ENCODE data around the gene LIN9. TPM values are rescaled to one million over a fixed set of nuclear protein-coding genes. Genes with fewer than 3 reads are reported as not detected.

LIN9 gene
- total and polyA plus RNA-seq, 10 of the 15 experiments (the other 5 are each of a cell fraction or from before 2014, with no cell fraction given), result 5.9 to 13.5 (median 8.3) TPM

- TF ChIP-seq MLLT1 (IDR thresholded peaks at IDR 0.05), result peak; percentile 64; the same call in 1 of the 2 replicates
- peak; percentile 69 for TF ChIP-seq SMAD1 (IDR thresholded peaks at IDR 0.05; ENCODE audit: low read depth, partially characterized antibody)
Measured at GRCh38 chr1:226181996-226182714, 126.8 kb downstream of the LIN9 start (continued).

Other genes starting within 250 kb of the LIN9 start
- gene H3-3A, start 246.4 kb downstream of the LIN9 start, total RNA-seq (2014; rRNA removed), result 215 and 235 TPM in 2 replicates
- 204 and 215 TPM in 2 replicates for gene H3-3A, start 246.4 kb downstream of the LIN9 start, total RNA-seq (2014; rRNA removed; fragmentation: Illumina TruSeq; extraction: Trizol)
- gene H3-3A, start 246.4 kb downstream of the LIN9 start, total RNA-seq (2021), result 335 and 346 TPM in 2 replicates
- 441 and 486 TPM in 2 replicates for gene H3-3A, start 246.4 kb downstream of the LIN9 start, polyA plus RNA-seq (2011; rRNA removed)
- 379 and 386 TPM in 2 replicates for gene H3-3A, start 246.4 kb downstream of the LIN9 start, polyA plus RNA-seq (2014; fragmentation: Illumina TruSeq; extraction: Trizol)
- gene H3-3A, start 246.4 kb downstream of the LIN9 start, polyA plus RNA-seq (2014; fragmentation: Nextera tagmentation; extraction: Ambion mirVana), result 100 to 1,000 TPM; 254 to 435 TPM
- gene H3-3A, start 246.4 kb downstream of the LIN9 start, polyA plus RNA-seq (2014; rRNA removed), result 366 and 425 TPM in 2 replicates
- 100 to 1,000 TPM; 401 to 421 TPM for gene H3-3A, start 246.4 kb downstream of the LIN9 start, polyA plus RNA-seq (2016; fragmentation: Nextera tagmentation; extraction: Ambion mirVana)
- 21.2 and 24.9 TPM in 2 replicates for gene ACBD3, start 122.4 kb downstream of the LIN9 start, total RNA-seq (2014; rRNA removed)
- gene ACBD3, start 122.4 kb downstream of the LIN9 start, total RNA-seq (2014; rRNA removed; fragmentation: Illumina TruSeq; extraction: Trizol), result 25.4 and 25.9 TPM in 2 replicates
- 20.5 and 22.3 TPM in 2 replicates for gene ACBD3, start 122.4 kb downstream of the LIN9 start, total RNA-seq (2021)
- 25.6 and 35.8 TPM in 2 replicates for gene ACBD3, start 122.4 kb downstream of the LIN9 start, polyA plus RNA-seq (2011; rRNA removed)
- 27.9 and 29.9 TPM in 2 replicates for gene ACBD3, start 122.4 kb downstream of the LIN9 start, polyA plus RNA-seq (2014; fragmentation: Illumina TruSeq; extraction: Trizol)
- 1 to 10 TPM; 7.5 to 8.9 TPM for gene ACBD3, start 122.4 kb downstream of the LIN9 start, polyA plus RNA-seq (2014; fragmentation: Nextera tagmentation; extraction: Ambion mirVana)
- gene ACBD3, start 122.4 kb downstream of the LIN9 start, polyA plus RNA-seq (2014; rRNA removed), result 16.3 and 17.0 TPM in 2 replicates
- gene ACBD3, start 122.4 kb downstream of the LIN9 start, polyA plus RNA-seq (2016; fragmentation: Nextera tagmentation; extraction: Ambion mirVana), result 10 to 100 TPM; 17.4 to 19.5 TPM
- 0.11 TPM in 2 replicates for gene MIXL1, start 85.5 kb downstream of the LIN9 start, total RNA-seq (2014; rRNA removed)
- gene MIXL1, start 85.5 kb downstream of the LIN9 start, total RNA-seq (2014; rRNA removed; fragmentation: Illumina TruSeq; extraction: Trizol), result 0.14 and 0.18 TPM in 2 replicates
- 0.23 and 0.40 TPM in 2 replicates for gene MIXL1, start 85.5 kb downstream of the LIN9 start, total RNA-seq (2021)
- gene MIXL1, start 85.5 kb downstream of the LIN9 start, polyA plus RNA-seq (2011; rRNA removed), result not detected in 2 replicates
- 0.19 TPM in 1 of 2 replicates, not detected in the other for gene MIXL1, start 85.5 kb downstream of the LIN9 start, polyA plus RNA-seq (2014; fragmentation: Illumina TruSeq; extraction: Trizol)
- under 1 TPM; 0.18 to 0.24 TPM for gene MIXL1, start 85.5 kb downstream of the LIN9 start, polyA plus RNA-seq (2014; fragmentation: Nextera tagmentation; extraction: Ambion mirVana)
- 0.27 TPM in 1 of 2 replicates, not detected in the other for gene MIXL1, start 85.5 kb downstream of the LIN9 start, polyA plus RNA-seq (2014; rRNA removed)
- under 1 TPM; 0.20 to 0.25 TPM for gene MIXL1, start 85.5 kb downstream of the LIN9 start, polyA plus RNA-seq (2016; fragmentation: Nextera tagmentation; extraction: Ambion mirVana)
- 283 and 287 TPM in 2 replicates for gene PARP1, start 98.9 kb upstream of the LIN9 start, total RNA-seq (2014; rRNA removed)
- gene PARP1, start 98.9 kb upstream of the LIN9 start, total RNA-seq (2014; rRNA removed; fragmentation: Illumina TruSeq; extraction: Trizol), result 171 and 183 TPM in 2 replicates
- 268 and 270 TPM in 2 replicates for gene PARP1, start 98.9 kb upstream of the LIN9 start, total RNA-seq (2021)
- 116 and 202 TPM in 2 replicates for gene PARP1, start 98.9 kb upstream of the LIN9 start, polyA plus RNA-seq (2011; rRNA removed)
- gene PARP1, start 98.9 kb upstream of the LIN9 start, polyA plus RNA-seq (2014; fragmentation: Illumina TruSeq; extraction: Trizol), result 253 and 260 TPM in 2 replicates
- 100 to 1,000 TPM; 113 to 170 TPM for gene PARP1, start 98.9 kb upstream of the LIN9 start, polyA plus RNA-seq (2014; fragmentation: Nextera tagmentation; extraction: Ambion mirVana)
- gene PARP1, start 98.9 kb upstream of the LIN9 start, polyA plus RNA-seq (2014; rRNA removed), result 281 and 350 TPM in 2 replicates
- gene PARP1, start 98.9 kb upstream of the LIN9 start, polyA plus RNA-seq (2016; fragmentation: Nextera tagmentation; extraction: Ambion mirVana), result 100 to 1,000 TPM; 271 to 274 TPM
- under 0.01 TPM in 1 of 2 replicates, not detected in the other for gene STUM, start 239.6 kb upstream of the LIN9 start, total RNA-seq (2014; rRNA removed)
- not detected in 2 replicates for gene STUM, start 239.6 kb upstream of the LIN9 start, total RNA-seq (2014; rRNA removed; fragmentation: Illumina TruSeq; extraction: Trizol)
- gene STUM, start 239.6 kb upstream of the LIN9 start, total RNA-seq (2021), result 0.10 TPM in 1 of 2 replicates, not detected in the other
- 0.15 and 0.17 TPM in 2 replicates for gene STUM, start 239.6 kb upstream of the LIN9 start, polyA plus RNA-seq (2011; rRNA removed)
- gene STUM, start 239.6 kb upstream of the LIN9 start, polyA plus RNA-seq (2014; fragmentation: Illumina TruSeq; extraction: Trizol), result 0.01 TPM in 1 of 2 replicates, not detected in the other
- not detected for gene STUM, start 239.6 kb upstream of the LIN9 start, polyA plus RNA-seq (2014; fragmentation: Nextera tagmentation; extraction: Ambion mirVana)
- 0.03 and 0.09 TPM in 2 replicates for gene STUM, start 239.6 kb upstream of the LIN9 start, polyA plus RNA-seq (2014; rRNA removed)
- not detected for gene STUM, start 239.6 kb upstream of the LIN9 start, polyA plus RNA-seq (2016; fragmentation: Nextera tagmentation; extraction: Ambion mirVana)

All from GM12878 (cell line).